Measurements from ENCODE around the gene AKAP6. TPM values are rescaled to one million over a fixed set of nuclear protein-coding genes. Genes with fewer than 3 reads are reported as not detected.

Gene AKAP6
- total RNA-seq, 4 donors from 2014 or later = 2.0 to 11.0 (median 4.2) TPM

DNA sequence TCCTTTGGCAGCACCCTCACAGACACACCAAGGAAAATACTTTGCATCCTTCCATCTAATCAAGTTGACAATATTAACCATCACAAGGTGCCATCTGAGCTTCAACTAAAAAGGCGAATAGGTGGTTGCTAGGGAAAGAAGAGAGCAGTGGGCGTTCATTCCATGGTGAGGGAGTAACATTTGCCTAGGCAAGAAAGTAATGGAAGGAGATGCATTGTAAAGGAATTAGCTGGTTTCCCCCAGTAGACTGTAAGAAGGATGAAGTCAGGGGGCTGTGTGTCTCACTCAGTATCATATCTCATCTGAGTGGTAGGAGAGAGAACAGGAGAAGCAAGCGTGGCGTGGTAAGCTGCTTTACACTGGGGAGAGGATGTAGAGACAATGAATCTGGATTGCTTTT is 34.7 kb downstream of the AKAP6 start:
- Histone ChIP-seq H3K4me1 (no peaks in the 10 kb centered on the region), H3K36me3 (no peaks in the 10 kb centered on the region), H3K27me3 (no peaks in the 10 kb centered on the region), H3K4me3 (no peak overlapping the region), H3K27ac (no peak overlapping the region), H3K9me3 (no peaks in the 10 kb centered on the region)
- no peak for DNase-seq (ENCODE audit: low spot score in 2 of 2)
- no peak for TF ChIP-seq POLR2A (IDR thresholded peaks at IDR 0.05)
- TF ChIP-seq, protein P1, sequence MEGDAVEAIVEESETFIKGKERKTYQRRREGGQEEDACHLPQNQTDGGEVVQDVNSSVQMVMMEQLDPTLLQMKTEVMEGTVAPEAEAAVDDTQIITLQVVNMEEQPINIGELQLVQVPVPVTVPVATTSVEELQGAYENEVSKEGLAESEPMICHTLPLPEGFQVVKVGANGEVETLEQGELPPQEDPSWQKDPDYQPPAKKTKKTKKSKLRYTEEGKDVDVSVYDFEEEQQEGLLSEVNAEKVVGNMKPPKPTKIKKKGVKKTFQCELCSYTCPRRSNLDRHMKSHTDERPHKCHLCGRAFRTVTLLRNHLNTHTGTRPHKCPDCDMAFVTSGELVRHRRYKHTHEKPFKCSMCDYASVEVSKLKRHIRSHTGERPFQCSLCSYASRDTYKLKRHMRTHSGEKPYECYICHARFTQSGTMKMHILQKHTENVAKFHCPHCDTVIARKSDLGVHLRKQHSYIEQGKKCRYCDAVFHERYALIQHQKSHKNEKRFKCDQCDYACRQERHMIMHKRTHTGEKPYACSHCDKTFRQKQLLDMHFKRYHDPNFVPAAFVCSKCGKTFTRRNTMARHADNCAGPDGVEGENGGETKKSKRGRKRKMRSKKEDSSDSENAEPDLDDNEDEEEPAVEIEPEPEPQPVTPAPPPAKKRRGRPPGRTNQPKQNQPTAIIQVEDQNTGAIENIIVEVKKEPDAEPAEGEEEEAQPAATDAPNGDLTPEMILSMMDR (IDR thresholded peaks at IDR 0.05) = no peak
- TF ChIP-seq POLR2AphosphoS5 (IDR thresholded peaks at IDR 0.05) = no peak
- no peak for TF ChIP-seq EP300 (IDR thresholded peaks at IDR 0.05)
- 92% methylated on average over 4 of the region's 4 CpGs for WGBS

DNA sequence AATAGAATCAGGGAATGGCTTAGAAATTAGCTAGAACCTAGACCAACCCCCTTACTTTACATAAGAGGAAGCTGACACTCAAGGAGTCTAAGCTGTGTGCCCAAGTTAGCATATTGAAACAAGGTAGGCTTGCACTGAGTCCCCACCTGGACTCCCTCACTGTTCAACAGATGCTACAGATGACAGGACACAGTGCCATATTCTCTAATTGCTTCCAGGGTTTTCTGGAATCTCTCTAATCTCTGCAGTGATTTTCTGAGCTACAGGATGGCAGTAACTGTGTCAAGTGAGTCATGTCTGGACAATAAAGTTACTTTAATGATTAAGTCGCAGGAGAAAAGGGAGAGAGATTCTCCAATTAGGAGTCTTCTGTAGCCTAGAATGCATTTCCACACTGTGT is 35.8 kb downstream of the AKAP6 start:
- TF ChIP-seq POLR2AphosphoS5 (IDR thresholded peaks at IDR 0.05) (no peak), EP300 (IDR thresholded peaks at IDR 0.05) (no peak), POLR2A (IDR thresholded peaks at IDR 0.05) (no peak)
- TF ChIP-seq, protein P1 (IDR thresholded peaks at IDR 0.05) = no peak
- no peak overlapping the region for H3K27ac ChIP-seq
- H3K27me3 ChIP-seq = no peaks in the 10 kb centered on the region
- H3K36me3 ChIP-seq = no peaks in the 10 kb centered on the region
- no peak for DNase-seq (ENCODE audit: low spot score in 2 of 2)
- WGBS = 69% methylated on average over 1 of the region's 1 CpG
- H3K4me1 ChIP-seq = no peaks in the 10 kb centered on the region
- no peaks in the 10 kb centered on the region for H3K9me3 ChIP-seq
- no peak overlapping the region for H3K4me3 ChIP-seq

DNA sequence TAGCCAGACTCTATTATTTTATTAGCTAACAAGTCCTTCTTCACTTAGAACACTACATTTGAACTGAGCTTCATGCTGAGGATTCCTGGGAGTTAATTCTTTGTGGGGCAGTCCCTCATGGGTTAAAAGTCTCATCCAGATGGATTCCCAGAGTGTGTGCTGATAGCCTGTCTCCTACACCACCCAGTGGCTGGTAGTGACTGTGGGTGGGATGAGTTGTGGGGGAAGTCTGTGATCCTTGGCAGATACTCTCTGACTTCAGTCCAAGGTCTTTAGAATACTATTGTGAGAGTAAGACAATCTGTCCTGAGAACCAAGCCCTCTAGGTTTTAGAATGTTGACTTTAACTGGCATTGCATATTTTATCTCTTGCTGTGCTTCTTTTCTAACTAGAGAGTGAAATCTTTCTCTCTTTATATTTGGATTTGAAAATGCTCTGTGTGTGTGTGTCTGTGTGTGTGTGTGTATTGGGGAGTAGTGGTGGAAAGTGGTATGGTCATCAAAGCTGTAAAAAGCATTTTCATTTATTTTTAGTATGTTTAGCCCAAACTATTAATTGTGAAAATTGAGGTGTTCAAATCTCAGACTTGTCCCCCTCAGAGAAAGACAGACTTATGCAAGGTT is 37.3 kb downstream of the AKAP6 start:
- Histone ChIP-seq H3K9me3 (no peaks in the 10 kb centered on the region), H3K27me3 (no peaks in the 10 kb centered on the region), H3K27ac (no peak overlapping the region), H3K4me3 (no peak overlapping the region), H3K4me1 (no peaks in the 10 kb centered on the region), H3K36me3 (no peaks in the 10 kb centered on the region)
- no peak for DNase-seq (ENCODE audit: low spot score in 2 of 2)
- no peak for TF ChIP-seq POLR2A (IDR thresholded peaks at IDR 0.05)
- TF ChIP-seq POLR2AphosphoS5 (IDR thresholded peaks at IDR 0.05) = no peak
- TF ChIP-seq EP300 (IDR thresholded peaks at IDR 0.05) = no peak

DNA sequence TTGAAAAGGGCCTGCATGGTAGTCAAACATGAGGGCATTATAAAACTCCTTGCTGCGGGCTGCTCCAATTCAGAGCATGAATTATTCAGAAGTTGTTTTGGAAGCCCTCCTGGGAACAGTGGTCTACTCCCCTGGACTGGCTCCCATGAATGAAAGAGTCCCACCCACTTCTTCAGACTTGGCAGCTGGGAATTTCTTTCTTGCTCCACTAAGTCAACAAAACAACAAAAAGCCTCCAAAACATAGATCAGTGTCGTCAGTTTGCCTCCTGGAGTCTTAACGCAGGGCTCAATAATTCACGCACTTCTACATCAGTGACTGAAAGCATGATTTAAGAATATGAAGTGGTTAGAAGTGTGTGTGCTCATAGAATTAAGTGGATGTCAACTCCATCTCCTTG is 37.9 kb downstream of the AKAP6 start:
- 55% methylated on average over 4 of the region's 4 CpGs for WGBS
- no peak for DNase-seq (ENCODE audit: low spot score in 2 of 2)
- Histone ChIP-seq H3K36me3 (no peaks in the 10 kb centered on the region), H3K4me1 (no peaks in the 10 kb centered on the region), H3K27me3 (no peaks in the 10 kb centered on the region), H3K9me3 (no peaks in the 10 kb centered on the region), H3K4me3 (no peak overlapping the region), H3K27ac (no peak overlapping the region)
- TF ChIP-seq, protein P1 (IDR thresholded peaks at IDR 0.05) = no peak
- TF ChIP-seq POLR2AphosphoS5 (IDR thresholded peaks at IDR 0.05) (no peak), POLR2A (IDR thresholded peaks at IDR 0.05) (no peak), EP300 (IDR thresholded peaks at IDR 0.05) (no peak)

DNA sequence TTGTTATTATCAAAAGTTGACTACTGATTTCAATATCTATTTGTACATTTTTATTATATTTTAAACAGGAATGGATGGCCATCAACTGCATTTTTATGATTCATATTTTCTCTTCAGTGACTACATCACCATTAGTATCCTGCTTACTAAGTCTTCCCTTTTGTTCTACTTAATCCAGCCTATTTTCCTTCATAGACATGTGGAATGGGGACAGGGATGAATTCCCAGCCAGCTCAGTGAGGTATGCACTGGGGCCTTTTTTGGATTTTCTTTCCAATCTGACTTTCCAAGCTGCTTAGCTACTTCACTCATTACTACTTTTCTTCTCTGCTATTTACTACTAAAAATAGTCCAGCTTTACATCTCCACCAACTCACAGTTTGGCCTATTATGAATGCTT is 38.4 kb downstream of the AKAP6 start:
- Histone ChIP-seq H3K9me3 (no peaks in the 10 kb centered on the region), H3K27me3 (no peaks in the 10 kb centered on the region), H3K27ac (no peak overlapping the region), H3K4me1 (no peaks in the 10 kb centered on the region), H3K36me3 (no peaks in the 10 kb centered on the region), H3K4me3 (no peak overlapping the region)
- no peak for TF ChIP-seq POLR2AphosphoS5 (IDR thresholded peaks at IDR 0.05)
- TF ChIP-seq, protein P1 (IDR thresholded peaks at IDR 0.05) = no peak
- TF ChIP-seq POLR2A (IDR thresholded peaks at IDR 0.05) = no peak
- no peak for TF ChIP-seq EP300 (IDR thresholded peaks at IDR 0.05)
- no peak for DNase-seq (ENCODE audit: low spot score in 2 of 2)

DNA sequence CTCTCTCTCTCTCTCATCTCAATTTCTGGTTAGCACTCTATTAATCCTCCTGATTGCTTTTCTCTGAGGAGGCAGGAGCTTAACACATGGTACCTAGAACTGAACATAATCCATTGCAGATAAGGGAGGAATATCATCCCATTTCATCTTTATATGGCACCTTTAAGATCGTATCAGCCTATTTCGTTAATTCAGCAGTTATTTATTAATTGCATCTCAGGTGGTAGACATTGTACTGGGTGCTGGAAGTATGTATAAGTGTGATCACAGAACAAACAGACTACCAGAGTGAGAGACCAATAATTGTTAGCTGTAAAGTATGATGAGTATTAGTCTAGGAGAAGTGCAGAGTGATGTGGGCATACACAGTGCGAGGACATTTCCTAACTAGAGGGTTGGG is 39.0 kb downstream of the AKAP6 start:
- Histone ChIP-seq H3K4me3 (no peak overlapping the region), H3K27me3 (no peaks in the 10 kb centered on the region), H3K27ac (no peak overlapping the region), H3K4me1 (no peaks in the 10 kb centered on the region), H3K9me3 (no peaks in the 10 kb centered on the region), H3K36me3 (no peaks in the 10 kb centered on the region)
- TF ChIP-seq POLR2A (IDR thresholded peaks at IDR 0.05) (no peak), EP300 (IDR thresholded peaks at IDR 0.05) (no peak), POLR2AphosphoS5 (IDR thresholded peaks at IDR 0.05) (no peak)
- TF ChIP-seq, protein P1 (IDR thresholded peaks at IDR 0.05) = no peak
- WGBS = 96% methylated on average over 3 of the region's 3 CpGs
- DNase-seq (ENCODE audit: low spot score in 2 of 2) = no peak
